Fibroblast of the aortic adventitia (primary cell): ENCODE measurements around the gene USP48. TPM values are rescaled to one million over a fixed set of nuclear protein-coding genes. Genes with fewer than 3 reads are reported as not detected.
A peak's percentile ranks its signal among the peaks of the same experiment; 100 is the strongest.

Experiments used
- DNase-seq: peaks from one replicate; pipeline ENCODE4 v3.0.0-alpha.2; 2010; ENCODE audit warnings: low read depth
- H3K4me3 ChIP-seq: 2 replicates; pipeline ENCODE4 v1.5.1; 2011; ENCODE audit warnings: low read depth, mild to moderate bottlenecking, control low read depth, low read length, moderate library complexity
- CTCF ChIP-seq: IDR thresholded peaks from 2 replicates; pipeline ENCODE4 v1.5.1; 2011; ENCODE audit warnings: mild to moderate bottlenecking, low read length, control low read depth, inconsistent platforms; ENCODE audit not compliant: insufficient read depth
- total RNA-seq: library from RNA; depleted of rRNA; stranded (reverse); fragments of >200 nt; gene quantifications from 2 replicates; pipeline ENCODE4 v1.2.3, GENCODE V29; 2012; ENCODE audit warnings: low replicate concordance

USP48 gene
- total RNA-seq, 1 donor: 57.9 TPM

GRCh38 chr1:21716169-21716568 is 66.8 kb downstream of the USP48 start:
- DNase-seq: no peak
- TF ChIP-seq CTCF: no peak
- H3K4me3 ChIP-seq: no peak overlapping the region

GRCh38 chr1:21707891-21708290 is 75.1 kb downstream of the USP48 start:
- TF ChIP-seq CTCF: no peak
- no peak for DNase-seq
- no peak overlapping the region for H3K4me3 ChIP-seq

GRCh38 chr1:21707086-21707840 is 75.7 kb downstream of the USP48 start:
- H3K4me3 ChIP-seq: no peak overlapping the region
- no peak for TF ChIP-seq CTCF
- DNase-seq: no peak

GRCh38 chr1:21706151-21706835 is 76.7 kb downstream of the USP48 start:
- H3K4me3 ChIP-seq: no peak overlapping the region
- DNase-seq: peak; percentile 38
- TF ChIP-seq CTCF: no peak

GRCh38 chr1:21705303-21705980 is 77.5 kb downstream of the USP48 start:
- no peak for TF ChIP-seq CTCF
- no peak for DNase-seq
- no peak overlapping the region for H3K4me3 ChIP-seq

- DNase-seq: no peak
- no peak overlapping the region for H3K4me3 ChIP-seq
These were observed 78.8 kb downstream of the USP48 start for GRCh38 chr1:21704145-21704544.

More at GRCh38 chr1:21704145-21704544, 78.8 kb downstream of the USP48 start:
- TF ChIP-seq CTCF: no peak
